ENCODE data around the gene LMLN. TPM values are rescaled to one million over a fixed set of nuclear protein-coding genes. Genes with fewer than 3 reads are reported as not detected.
"Not testable (repeated sequence)": the region's sequence is repeated elsewhere in the genome, so short reads cannot be mapped to it uniquely, and the experiment has no call there.

The LMLN gene
- total RNA-seq, 4 donors from 2014 or later = 2.3 to 10.4 (median 3.8) TPM

GRCh38 chr3:197956626-197956988 is 3.4 kb upstream of the LMLN start:
- no peak for DNase-seq (ENCODE audit: low spot score in 2 of 2)
- H3K4me3 ChIP-seq (ENCODE audit: low read depth, poor library complexity, severe bottlenecking) = no peak overlapping the region
- 92 to 95% methylated on average over 2 of the region's 2 CpGs for WGBS, 2 donors
- no peak for TF ChIP-seq CTCF (IDR thresholded peaks at IDR 0.05)
- TF ChIP-seq POLR2A (IDR thresholded peaks at IDR 0.05) = no peak
- intact Hi-C loops (cut with DNase I; ENCODE audit: low total_unique reads) = no loop called here

DNA sequence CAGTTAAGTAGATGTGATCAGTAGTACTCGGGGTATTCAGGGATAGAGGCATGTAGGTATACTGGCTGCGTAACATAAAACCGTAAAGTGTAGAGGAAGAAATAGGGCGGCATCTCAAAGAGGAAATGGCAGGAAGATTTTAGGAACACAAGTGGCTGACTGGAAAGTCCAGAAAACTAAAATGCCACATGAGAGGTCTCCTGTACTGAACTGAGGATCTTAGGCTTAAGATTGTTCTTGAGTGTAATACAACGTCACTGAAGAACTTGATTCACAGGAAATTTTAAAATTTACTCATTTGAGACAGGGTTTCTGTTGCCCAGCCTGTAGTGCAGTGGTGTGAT is 2.3 kb upstream of the LMLN start:
- WGBS, 2 donors = 85 to 86% methylated on average over 5 of the region's 5 CpGs
- no peak for TF ChIP-seq CTCF (IDR thresholded peaks at IDR 0.05)
- TF ChIP-seq POLR2A (IDR thresholded peaks at IDR 0.05) = no peak
- DNase-seq (ENCODE audit: low spot score in 2 of 2) = no peak
- intact Hi-C loops (cut with DNase I; ENCODE audit: low total_unique reads) = no loop called here
- H3K4me3 ChIP-seq (ENCODE audit: low read depth, poor library complexity, severe bottlenecking) = no peak overlapping the region

DNA sequence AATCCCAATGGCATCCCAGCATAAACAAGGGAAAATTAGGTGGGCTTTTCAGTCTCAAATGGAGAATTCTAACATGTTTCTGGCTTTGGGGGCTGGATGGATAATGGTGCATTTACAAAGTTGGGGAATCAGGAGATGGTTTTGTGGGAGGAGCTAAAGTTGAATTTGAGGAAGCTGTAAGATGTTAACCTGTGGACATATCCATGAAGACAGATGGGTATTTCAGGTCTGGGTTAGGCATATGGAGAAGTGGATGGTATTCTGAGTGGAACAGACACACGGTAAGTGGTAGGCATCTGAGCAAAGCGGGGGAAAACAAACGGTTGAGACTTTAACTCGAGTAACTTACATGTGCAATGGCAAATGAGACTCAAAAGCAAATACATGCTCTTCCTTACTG is 1.7 kb upstream of the LMLN start:
- no peak overlapping the region for H3K4me3 ChIP-seq (ENCODE audit: low read depth, poor library complexity, severe bottlenecking)
- 91 to 94% methylated on average over 4 of the region's 4 CpGs for WGBS, 2 donors
- no peak for TF ChIP-seq POLR2A (IDR thresholded peaks at IDR 0.05)
- TF ChIP-seq CTCF (IDR thresholded peaks at IDR 0.05) = no peak
- DNase-seq (ENCODE audit: low spot score in 2 of 2) = no peak
- intact Hi-C loops (cut with DNase I; ENCODE audit: low total_unique reads) = no loop called here

- DNase-seq (ENCODE audit: low spot score in 2 of 2); H3K4me3 ChIP-seq (ENCODE audit: low read depth, poor library complexity, severe bottlenecking): not testable (repeated sequence)
- 86 to 91% methylated on average over 19 of the region's 19 CpGs for WGBS, 2 donors
These were observed 1.2 kb upstream of the LMLN start for GRCh38 chr3:197958848-197959247.

GRCh38 chr3:197959500-197959890 is 522 bp upstream of the LMLN start:
- DNase-seq (ENCODE audit: low spot score in 2 of 2) = no peak
- no peak for TF ChIP-seq CTCF (IDR thresholded peaks at IDR 0.05)
- no peak for TF ChIP-seq POLR2A (IDR thresholded peaks at IDR 0.05)
- intact Hi-C loops (cut with DNase I; ENCODE audit: low total_unique reads) = no loop called here
- H3K4me3 ChIP-seq (ENCODE audit: low read depth, poor library complexity, severe bottlenecking) = no peak overlapping the region
- 41 to 42% methylated on average over 6 of the region's 6 CpGs for whole genome bisulfite sequencing, 2 donors

More at GRCh38 chr3:197958848-197959247, 1.2 kb upstream of the LMLN start:
- intact Hi-C loops (cut with DNase I; ENCODE audit: low total_unique reads) = not testable (repeated sequence)

GRCh38 chr3:197960694-197961581 is 921 bp downstream of the LMLN start:
- peak overlapping the region; percentile 66 for H3K4me3 ChIP-seq (ENCODE audit: low read depth, poor library complexity, severe bottlenecking)
- DNase-seq (ENCODE audit: low spot score in 2 of 2) = no peak
- intact Hi-C loops (cut with DNase I; ENCODE audit: low total_unique reads) = no loop called here
- 8 to 9% methylated on average over 23 of the region's 23 CpGs for WGBS, 2 donors
- TF ChIP-seq POLR2A (IDR thresholded peaks at IDR 0.05) = no peak
- TF ChIP-seq CTCF (IDR thresholded peaks at IDR 0.05) = no peak
